ENCODE measurements around the gene UROC1.

UROC1 gene

DNA sequence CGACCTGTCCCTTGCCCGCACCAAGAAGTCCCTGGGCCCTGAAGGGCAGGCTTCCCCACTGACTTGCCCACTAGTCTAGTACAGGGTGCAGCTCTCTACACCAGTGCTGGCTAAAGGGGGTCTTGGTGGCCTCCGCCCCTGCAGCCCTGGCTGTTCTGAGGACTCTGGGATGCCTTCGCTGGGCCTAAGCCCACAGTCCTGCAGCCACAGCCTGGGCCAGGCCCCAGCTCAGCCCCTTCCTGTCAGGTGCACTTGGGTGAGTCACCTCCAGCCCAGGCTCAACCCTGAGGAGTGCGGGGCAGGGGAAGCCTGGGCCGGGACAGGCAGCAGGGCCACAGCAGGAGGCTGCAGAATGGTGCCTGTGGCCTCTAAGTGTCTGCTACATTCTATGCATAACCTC is 40.2 kb upstream of the UROC1 start:
- H3K27me3 ChIP-seq (ENCODE audit: insufficient read depth, poor library complexity, severe bottlenecking): no peaks in the 10 kb centered on the region
- no peak for DNase-seq (ENCODE audit: low read depth in 1 of 2, low spot score in 1 of 2)
- TF ChIP-seq GABPA (IDR thresholded peaks at IDR 0.05; ENCODE audit: low read depth): no peak
- TF ChIP-seq, protein P1, sequence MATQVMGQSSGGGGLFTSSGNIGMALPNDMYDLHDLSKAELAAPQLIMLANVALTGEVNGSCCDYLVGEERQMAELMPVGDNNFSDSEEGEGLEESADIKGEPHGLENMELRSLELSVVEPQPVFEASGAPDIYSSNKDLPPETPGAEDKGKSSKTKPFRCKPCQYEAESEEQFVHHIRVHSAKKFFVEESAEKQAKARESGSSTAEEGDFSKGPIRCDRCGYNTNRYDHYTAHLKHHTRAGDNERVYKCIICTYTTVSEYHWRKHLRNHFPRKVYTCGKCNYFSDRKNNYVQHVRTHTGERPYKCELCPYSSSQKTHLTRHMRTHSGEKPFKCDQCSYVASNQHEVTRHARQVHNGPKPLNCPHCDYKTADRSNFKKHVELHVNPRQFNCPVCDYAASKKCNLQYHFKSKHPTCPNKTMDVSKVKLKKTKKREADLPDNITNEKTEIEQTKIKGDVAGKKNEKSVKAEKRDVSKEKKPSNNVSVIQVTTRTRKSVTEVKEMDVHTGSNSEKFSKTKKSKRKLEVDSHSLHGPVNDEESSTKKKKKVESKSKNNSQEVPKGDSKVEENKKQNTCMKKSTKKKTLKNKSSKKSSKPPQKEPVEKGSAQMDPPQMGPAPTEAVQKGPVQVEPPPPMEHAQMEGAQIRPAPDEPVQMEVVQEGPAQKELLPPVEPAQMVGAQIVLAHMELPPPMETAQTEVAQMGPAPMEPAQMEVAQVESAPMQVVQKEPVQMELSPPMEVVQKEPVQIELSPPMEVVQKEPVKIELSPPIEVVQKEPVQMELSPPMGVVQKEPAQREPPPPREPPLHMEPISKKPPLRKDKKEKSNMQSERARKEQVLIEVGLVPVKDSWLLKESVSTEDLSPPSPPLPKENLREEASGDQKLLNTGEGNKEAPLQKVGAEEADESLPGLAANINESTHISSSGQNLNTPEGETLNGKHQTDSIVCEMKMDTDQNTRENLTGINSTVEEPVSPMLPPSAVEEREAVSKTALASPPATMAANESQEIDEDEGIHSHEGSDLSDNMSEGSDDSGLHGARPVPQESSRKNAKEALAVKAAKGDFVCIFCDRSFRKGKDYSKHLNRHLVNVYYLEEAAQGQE (IDR thresholded peaks at IDR 0.05; ENCODE audit: insufficient replicate concordance, low read depth): no peak
- TF ChIP-seq POLR2AphosphoS5 (IDR thresholded peaks at IDR 0.05; ENCODE audit: low read depth): no peak
- no peak for TF ChIP-seq SPI1 (IDR thresholded peaks at IDR 0.05; ENCODE audit: borderline replicate concordance, low read depth)
- TF ChIP-seq, protein P2, sequence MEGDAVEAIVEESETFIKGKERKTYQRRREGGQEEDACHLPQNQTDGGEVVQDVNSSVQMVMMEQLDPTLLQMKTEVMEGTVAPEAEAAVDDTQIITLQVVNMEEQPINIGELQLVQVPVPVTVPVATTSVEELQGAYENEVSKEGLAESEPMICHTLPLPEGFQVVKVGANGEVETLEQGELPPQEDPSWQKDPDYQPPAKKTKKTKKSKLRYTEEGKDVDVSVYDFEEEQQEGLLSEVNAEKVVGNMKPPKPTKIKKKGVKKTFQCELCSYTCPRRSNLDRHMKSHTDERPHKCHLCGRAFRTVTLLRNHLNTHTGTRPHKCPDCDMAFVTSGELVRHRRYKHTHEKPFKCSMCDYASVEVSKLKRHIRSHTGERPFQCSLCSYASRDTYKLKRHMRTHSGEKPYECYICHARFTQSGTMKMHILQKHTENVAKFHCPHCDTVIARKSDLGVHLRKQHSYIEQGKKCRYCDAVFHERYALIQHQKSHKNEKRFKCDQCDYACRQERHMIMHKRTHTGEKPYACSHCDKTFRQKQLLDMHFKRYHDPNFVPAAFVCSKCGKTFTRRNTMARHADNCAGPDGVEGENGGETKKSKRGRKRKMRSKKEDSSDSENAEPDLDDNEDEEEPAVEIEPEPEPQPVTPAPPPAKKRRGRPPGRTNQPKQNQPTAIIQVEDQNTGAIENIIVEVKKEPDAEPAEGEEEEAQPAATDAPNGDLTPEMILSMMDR (IDR thresholded peaks at IDR 0.05; ENCODE audit: insufficient read depth, low read length): no peak
- no peak overlapping the region for H3K4me3 ChIP-seq (replicated peaks; ENCODE audit: insufficient read depth, low read length)
- H3K27ac ChIP-seq (replicated peaks): no peak overlapping the region

DNA sequence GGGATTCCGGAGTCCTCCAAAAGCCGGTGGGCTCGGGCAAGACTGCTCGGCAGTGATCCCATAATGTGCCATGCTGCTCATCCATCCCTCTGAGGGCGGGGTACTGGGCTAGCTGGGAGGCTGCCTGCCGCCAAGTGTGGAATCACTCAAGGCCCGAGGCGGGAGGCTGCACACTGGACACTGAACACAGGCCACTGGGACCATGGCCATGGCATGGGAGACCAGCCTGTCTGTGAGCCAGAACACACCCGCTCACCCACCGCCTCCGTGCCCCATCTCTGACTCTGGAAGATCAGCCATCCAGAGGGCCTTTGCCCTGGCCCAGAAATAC is 39.8 kb upstream of the UROC1 start:
- H3K27me3 ChIP-seq (ENCODE audit: insufficient read depth, poor library complexity, severe bottlenecking): no peaks in the 10 kb centered on the region
- DNase-seq (ENCODE audit: low read depth in 1 of 2, low spot score in 1 of 2): no peak
- no peak overlapping the region for H3K27ac ChIP-seq (replicated peaks)
- no peak for TF ChIP-seq SPI1 (IDR thresholded peaks at IDR 0.05; ENCODE audit: borderline replicate concordance, low read depth)
- TF ChIP-seq, protein P1 (IDR thresholded peaks at IDR 0.05; ENCODE audit: insufficient replicate concordance, low read depth): no peak
- TF ChIP-seq GABPA (IDR thresholded peaks at IDR 0.05; ENCODE audit: low read depth): no peak
- TF ChIP-seq, protein P2 (IDR thresholded peaks at IDR 0.05; ENCODE audit: insufficient read depth, low read length): no peak
- no peak for TF ChIP-seq POLR2AphosphoS5 (IDR thresholded peaks at IDR 0.05; ENCODE audit: low read depth)
- H3K4me3 ChIP-seq (replicated peaks; ENCODE audit: insufficient read depth, low read length): no peak overlapping the region

DNA sequence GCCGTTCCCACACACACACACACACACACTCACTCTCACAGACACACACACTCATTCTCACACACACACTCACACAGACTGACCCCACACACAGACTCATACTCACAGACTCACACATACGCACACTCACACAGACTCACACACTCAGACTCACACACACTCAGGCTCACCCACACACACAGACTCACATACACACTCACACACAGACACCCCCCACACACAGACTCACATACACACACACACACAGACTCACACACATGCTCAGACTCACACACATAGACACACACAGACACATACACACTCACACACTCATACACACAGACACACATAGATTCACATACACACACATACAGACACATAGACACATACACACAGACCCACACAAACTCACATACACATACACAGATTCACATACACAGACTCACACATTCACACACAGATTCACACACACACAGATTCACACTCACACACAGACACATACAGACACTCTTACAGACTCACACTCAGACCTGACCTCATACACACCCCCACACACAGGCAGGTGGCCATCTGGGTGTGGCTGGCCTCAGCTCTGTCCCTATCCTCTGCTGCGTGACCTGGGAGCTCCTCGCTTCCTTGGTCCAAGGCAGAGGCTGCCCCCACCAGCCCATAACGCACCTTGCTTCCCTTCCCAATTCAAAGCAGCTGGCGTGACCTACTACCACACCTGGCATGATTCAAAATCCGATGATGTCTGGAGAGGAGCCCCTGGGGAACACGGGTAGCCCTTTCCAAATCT is 39.3 kb upstream of the UROC1 start:
- no peaks in the 10 kb centered on the region for H3K27me3 ChIP-seq (ENCODE audit: insufficient read depth, poor library complexity, severe bottlenecking)
- H3K27ac ChIP-seq (replicated peaks): no peak overlapping the region
- no peak overlapping the region for H3K4me3 ChIP-seq (replicated peaks; ENCODE audit: insufficient read depth, low read length)
- DNase-seq (ENCODE audit: low read depth in 1 of 2, low spot score in 1 of 2): no peak
- TF ChIP-seq, protein P1 (IDR thresholded peaks at IDR 0.05; ENCODE audit: insufficient replicate concordance, low read depth): no peak

Data from HL-60 (cell line).